GM18498 (cell line): ENCODE data around the gene CHD6.

Experiments used
- ATAC-seq: cut with Tn5 transposase; IDR thresholded peaks from one replicate; pipeline ENCODE4 v1.9.1; 2021; ENCODE audit warnings: mild to moderate bottlenecking, moderate library complexity; ENCODE audit not compliant: unreplicated experiment

Gene CHD6

GRCh38 chr20:41621971-41622370 lies 3.8 kb upstream of the CHD6 start:
- no peak for ATAC-seq

- ATAC-seq: no peak
These were observed 3.2 kb upstream of the CHD6 start for GRCh38 chr20:41621421-41621820.

GRCh38 chr20:41619360-41620100 lies 1.4 kb upstream of the CHD6 start:
- no peak for ATAC-seq

- ATAC-seq: no peak
These were observed 682 bp upstream of the CHD6 start for GRCh38 chr20:41618807-41619311.

- ATAC-seq: peak; percentile 21
These were observed 897 bp downstream of the CHD6 start for GRCh38 chr20:41617059-41617901.

GRCh38 chr20:41616228-41616627 lies 1.9 kb downstream of the CHD6 start:
- no peak for ATAC-seq

- no peak for ATAC-seq
These were observed 2.5 kb downstream of the CHD6 start for GRCh38 chr20:41615676-41616075.

GRCh38 chr20:41615110-41615509 lies 3.1 kb downstream of the CHD6 start:
- ATAC-seq: no peak

GRCh38 chr20:41613321-41613720 lies 4.9 kb downstream of the CHD6 start:
- no peak for ATAC-seq

GRCh38 chr20:41609474-41609873 lies 8.7 kb downstream of the CHD6 start:
- ATAC-seq: no peak

GRCh38 chr20:41608606-41609005 lies 9.6 kb downstream of the CHD6 start:
- no peak for ATAC-seq

GRCh38 chr20:41607791-41608190 lies 10.4 kb downstream of the CHD6 start:
- ATAC-seq: no peak

- ATAC-seq: no peak
These were observed 14.2 kb downstream of the CHD6 start for GRCh38 chr20:41604002-41604401.

GRCh38 chr20:41601742-41602141 lies 16.4 kb downstream of the CHD6 start:
- no peak for ATAC-seq

- no peak for ATAC-seq
These were observed 17.1 kb downstream of the CHD6 start for GRCh38 chr20:41600926-41601631.

GRCh38 chr20:41599699-41600104 lies 18.5 kb downstream of the CHD6 start:
- no peak for ATAC-seq

GRCh38 chr20:41598719-41599118 lies 19.5 kb downstream of the CHD6 start:
- no peak for ATAC-seq

- no peak for ATAC-seq
These were observed 23.5 kb downstream of the CHD6 start for GRCh38 chr20:41594514-41595322.

- ATAC-seq: no peak
These were observed 25.5 kb downstream of the CHD6 start for GRCh38 chr20:41592516-41593216.

GRCh38 chr20:41587956-41588355 lies 30.2 kb downstream of the CHD6 start:
- ATAC-seq: no peak
